Spleen (tissue), 11 donors: ENCODE measurements around the gene SLC5A4. TPM values are rescaled to one million over a fixed set of nuclear protein-coding genes. Genes with fewer than 3 reads are reported as not detected.

ENCODE experiments used
- DNase-seq: peaks from one replicate; pipeline ENCODE4 v3.0.0-alpha.2; 2020
- H3K27ac ChIP-seq, 8 donors: fragments of 200-600 bp; sonication (generic) in 7 of 8; 1 replicate in 4 of 8; 2 replicates in 4 of 8; pipeline versions ENCODE4 v1.5.0 to v1.8.0; 2016 to 2021; ENCODE audit warnings: inconsistent platforms in 4 of 8, mild to moderate bottlenecking in 4 of 8, moderate library complexity in 1 of 8
- H3K27me3 ChIP-seq, 7 donors: fragments of 200-600 bp; sonication (generic) in 6 of 7; replicated peaks in 1 of 7; 1 replicate in 4 of 7; 2 replicates in 3 of 7; pipeline versions ENCODE4 v1.5.0 to v1.8.0; 2016 to 2021; ENCODE audit warnings: inconsistent platforms in 3 of 7, mild to moderate bottlenecking in 1 of 7
- H3K36me3 ChIP-seq, 6 donors: fragments of 200-600 bp; sonication (generic) in 5 of 6; 1 replicate in 4 of 6; 2 replicates in 2 of 6; pipeline versions ENCODE4 v1.5.0 to v1.8.0; 2016 to 2021; ENCODE audit warnings: inconsistent platforms in 2 of 6
- H3K4me1 ChIP-seq, 6 donors: fragments of 200-600 bp; sonication (generic) in 5 of 6; 1 replicate in 3 of 6; 2 replicates in 3 of 6; pipeline versions ENCODE4 v1.5.0 to v1.8.0; 2016 to 2021; ENCODE audit warnings: inconsistent platforms in 3 of 6
- H3K4me3 ChIP-seq, 8 donors: fragments of 200-600 bp; sonication (generic) in 7 of 8; 1 replicate in 4 of 8; 2 replicates in 4 of 8; pipeline versions ENCODE4 v1.5.0 to v1.8.0; 2016 to 2021; ENCODE audit warnings: inconsistent platforms in 4 of 8, mild to moderate bottlenecking in 4 of 8, moderate library complexity in 2 of 8
- H3K9me3 ChIP-seq, 8 donors: fragments of 200-600 bp; sonication (generic) in 7 of 8; 1 replicate in 4 of 8; 2 replicates in 4 of 8; pipeline versions ENCODE4 v1.5.0 to v1.8.0; 2016 to 2021; ENCODE audit warnings: inconsistent platforms in 4 of 8
- CTCF ChIP-seq, 11 experiments: fragments of 200-600 bp in 7 of 11; fragments of 450-650 bp in 4 of 11; sonication (generic) in 4 of 11; IDR thresholded peaks in 8 of 11; conservative IDR thresholded peaks in 3 of 11; 1 replicate in 7 of 11; 2 replicates in 4 of 11; pipeline versions ENCODE4 v1.4.0 to v1.8.0; 2016 to 2021; ENCODE audit warnings: antibody characterized with exemption in 11 of 11, inconsistent platforms in 4 of 11, mild to moderate bottlenecking in 1 of 11
- POLR2A ChIP-seq, 3 donors: fragments of 450-650 bp; IDR thresholded peaks; one replicate each; pipeline ENCODE4 v1.5.1; 2017; ENCODE audit warnings: antibody characterized with exemption in 3 of 3, mild to moderate bottlenecking in 1 of 3
- POLR2AphosphoS5 ChIP-seq, 3 donors: sonication (generic); formaldehyde crosslinking; IDR thresholded peaks; one replicate each; pipeline ENCODE4 v1.5.1; 2017; ENCODE audit warnings: antibody characterized with exemption in 3 of 3
- WGBS, 5 donors: extraction: QIAGEN DNeasy Blood & Tissue Kit in 3 of 5; methylation state at CpG; one replicate each; pipeline versions ENCODE4 v1.1.5 to v1.1.7; 2013 to 2018; 5-methylcytosine and 5-hydroxymethylcytosine counted together
- intact Hi-C: fragments of 100-400 bp; cut with DNase I; formaldehyde crosslinking; loops from one replicate; pipeline ENCODE4 v1.15.0; 2023; ENCODE audit warnings: low total_unique reads
- polyA plus RNA-seq, 3 donors: library from polyadenylated mRNA; stranded (reverse); fragments of 200-250 nt; gene quantifications; one replicate each; pipeline ENCODE4 v1.2.1, GENCODE V29; 2013
- total RNA-seq, 7 donors: library from RNA; depleted of rRNA in 3 of 7; stranded (reverse); fragments of >200 nt in 3 of 7; fragmentation: NEBNext Ultra II Directional in 4 of 7; extraction: Animal tissue kit (Norgen Biotek cat#: 25700) in 4 of 7; gene quantifications; one replicate each; pipeline versions ENCODE4 v1.1.0 to v1.2.1, GENCODE V29; 2016 to 2021
- donor health status: healthy with polysubstance abuse.
- donor health status: DM: no; HTN: no; CAD: no; lungs with moderate emphysema.
- donor health status: DM: no; HTN: no; CAD: no.
- donor health status: Bipolar disorder and iron deficiency.
- donor health status: healthy.
- donor health status: DM: no; HTN: no; CAD: no.
- donor health status: DM: yes; HTN: yes; CAD: no.

The SLC5A4 gene
- total and polyA plus RNA-seq, 10 donors: 0.03 to 3.6 (median 0.51) TPM

- peak; percentile 54 for DNase-seq
- TF ChIP-seq CTCF (IDR thresholded peaks at IDR 0.05 in 8 of 11, conservative IDR thresholded peaks at IDR 0.05 in 3 of 11) (no peak), POLR2A (IDR thresholded peaks at IDR 0.05) (no peak), POLR2AphosphoS5 (IDR thresholded peaks at IDR 0.05) (no peak)
- intact Hi-C loops: no loop called here
- H3K27ac ChIP-seq: no peak overlapping the region
- no peaks in the 10 kb centered on the region for H3K9me3 ChIP-seq
- no peak overlapping the region for H3K4me3 ChIP-seq
- 87 to 94% (median 91%) methylated on average over 18 of the region's 18 CpGs for WGBS, 5 donors
- H3K36me3 ChIP-seq: no peaks in the 10 kb centered on the region
- peaks cover 0 to 16% (median 0%) of the 10 kb centered on the region in 7 donors for H3K27me3 ChIP-seq
- peaks cover 0 to 3% (median 2%) of the 10 kb centered on the region in 6 donors for H3K4me1 ChIP-seq
These were observed 16.2 kb upstream of the SLC5A4 start for GRCh38 chr22:32271389-32271788.

GRCh38 chr22:32270641-32271369, 15.7 kb upstream of the SLC5A4 start:
- DNase-seq: peak; percentile 66
- 88 to 92% (median 91%) methylated on average over 25 of the region's 25 CpGs for WGBS, 5 donors
- Histone ChIP-seq H3K27me3 (peaks cover 0 to 16% (median 0%) of the 10 kb centered on the region in 7 donors), H3K4me3 (no peak overlapping the region), H3K4me1 (peaks cover 0 to 9% (median 7%) of the 10 kb centered on the region in 6 donors), H3K36me3 (no peaks in the 10 kb centered on the region), H3K27ac (no peak overlapping the region), H3K9me3 (no peaks in the 10 kb centered on the region)
- intact Hi-C loops: no loop called here
- TF ChIP-seq POLR2AphosphoS5 (IDR thresholded peaks at IDR 0.05) (no peak), CTCF (IDR thresholded peaks at IDR 0.05 in 8 of 11, conservative IDR thresholded peaks at IDR 0.05 in 3 of 11) (no peak), POLR2A (IDR thresholded peaks at IDR 0.05) (no peak)

- H3K4me3 ChIP-seq: no peak overlapping the region
- 88 to 95% (median 94%) methylated on average over 14 to 16 of the region's 16 CpGs for WGBS, 5 donors
- H3K9me3 ChIP-seq: no peaks in the 10 kb centered on the region
- no peaks in the 10 kb centered on the region for H3K36me3 ChIP-seq
- H3K4me1 ChIP-seq: peaks cover 0 to 11% (median 9%) of the 10 kb centered on the region in 6 donors
- H3K27ac ChIP-seq: no peak overlapping the region
- no peak for DNase-seq
- TF ChIP-seq CTCF (IDR thresholded peaks at IDR 0.05 in 8 of 11, conservative IDR thresholded peaks at IDR 0.05 in 3 of 11): no peak
- no peak for TF ChIP-seq POLR2AphosphoS5 (IDR thresholded peaks at IDR 0.05)
- no peak for TF ChIP-seq POLR2A (IDR thresholded peaks at IDR 0.05)
- intact Hi-C loops: loop anchor here (10.0 kb wide), 1 partner anchor 295 kb away; no protein-coding TSS in a partner anchor
- peaks cover 0 to 16% (median 0%) of the 10 kb centered on the region in 7 donors for H3K27me3 ChIP-seq
These were observed 14.2 kb upstream of the SLC5A4 start for GRCh38 chr22:32269316-32269715.

GRCh38 chr22:32267011-32267410, 11.9 kb upstream of the SLC5A4 start:
- no peak overlapping the region for H3K27ac ChIP-seq
- no peaks in the 10 kb centered on the region for H3K36me3 ChIP-seq
- WGBS, 5 donors: 72 to 81% (median 77%) methylated on average over 3 of the region's 3 CpGs
- H3K27me3 ChIP-seq: peaks cover 0 to 8% (median 0%) of the 10 kb centered on the region in 7 donors
- no peaks in the 10 kb centered on the region for H3K9me3 ChIP-seq
- H3K4me1 ChIP-seq: peaks cover 0 to 11% (median 9%) of the 10 kb centered on the region in 6 donors
- H3K4me3 ChIP-seq: no peak overlapping the region
- TF ChIP-seq CTCF (IDR thresholded peaks at IDR 0.05 in 8 of 11, conservative IDR thresholded peaks at IDR 0.05 in 3 of 11): no peak
- intact Hi-C loops: loop anchor here (10.0 kb wide), 1 partner anchor 292 kb away; no protein-coding TSS in a partner anchor
- no peak for DNase-seq
